GM21619 (cell line): ENCODE results near the gene CEACAM4.
"Not testable (repeated sequence)": the region's sequence is repeated elsewhere in the genome, so short reads cannot be mapped to it uniquely, and the experiment has no call there.

Experiments used
- ATAC-seq: cut with Tn5 transposase; IDR thresholded peaks from one replicate; pipeline ENCODE4 v1.9.1; 2021; ENCODE audit not compliant: unreplicated experiment

Gene CEACAM4

GRCh38 chr19:41586064-41586463 lies 40.8 kb downstream of the CEACAM4 start:
- ATAC-seq: no peak

GRCh38 chr19:41584931-41585330 lies 41.9 kb downstream of the CEACAM4 start:
- ATAC-seq: no peak

- no peak for ATAC-seq
Measured at GRCh38 chr19:41584260-41584810, 42.5 kb downstream of the CEACAM4 start.

GRCh38 chr19:41582577-41583182 lies 44.2 kb downstream of the CEACAM4 start:
- not testable (repeated sequence) for ATAC-seq

GRCh38 chr19:41581068-41581467 lies 45.8 kb downstream of the CEACAM4 start:
- ATAC-seq: not testable (repeated sequence)

GRCh38 chr19:41578886-41579285 lies 48.0 kb downstream of the CEACAM4 start:
- no peak for ATAC-seq

- no peak for ATAC-seq
Measured at GRCh38 chr19:41577833-41578232, 49.0 kb downstream of the CEACAM4 start.

GRCh38 chr19:41577144-41577830 lies 49.6 kb downstream of the CEACAM4 start:
- no peak for ATAC-seq

- no peak for ATAC-seq
Measured at GRCh38 chr19:41575998-41576397, 50.9 kb downstream of the CEACAM4 start, which contains the start of gene CEACAM21. TSS of gene CEACAM21 (plus strand) at chr19:41576166. CDS start at chr19:41576275, 109 bp downstream.

- no peak for ATAC-seq
Measured at GRCh38 chr19:41570639-41571112, 56.2 kb downstream of the CEACAM4 start.

- ATAC-seq: no peak
Measured at GRCh38 chr19:41570179-41570578, 56.7 kb downstream of the CEACAM4 start.

GRCh38 chr19:41569481-41570150 lies 57.3 kb downstream of the CEACAM4 start:
- ATAC-seq: no peak
